Measurements from ENCODE around the gene FAM234B. TPM values are rescaled to one million over a fixed set of nuclear protein-coding genes. Genes with fewer than 3 reads are reported as not detected.

FAM234B gene
- 10 to 100 TPM in 2 of 3 donors, 1 to 10 TPM in 1; 4.6 to 21.4 (median 16.4) TPM for total RNA-seq

- TF ChIP-seq CTCF (IDR thresholded peaks at IDR 0.05), result no peak
- TF ChIP-seq POLR2AphosphoS5 (IDR thresholded peaks at IDR 0.05), result peak in 1 of 3 donors; percentile 41
- TF ChIP-seq POLR2A (IDR thresholded peaks at IDR 0.05), result peak; percentile 22
Measured at GRCh38 chr12:13044002-13044905, at the start of gene FAM234B. FAM234B (plus strand) TSS chr12:13044381; CDS start chr12:13044404, 23 bp downstream.

GRCh38 chr12:12995088-12995487, 49.1 kb upstream of the FAM234B start:
- H3K4me1 ChIP-seq, result peaks cover 0 to 5% of the 10 kb centered on the region in 2 donors
- H3K27me3 ChIP-seq, result no peaks in the 10 kb centered on the region
- intact Hi-C loops (cut with DNase I; ENCODE audit: low total_unique reads), result no loop called here
- no peak for DNase-seq (ENCODE audit: low spot score in 2 of 2)
- no peaks in the 10 kb centered on the region for H3K36me3 ChIP-seq
- no peak for TF ChIP-seq POLR2A (IDR thresholded peaks at IDR 0.05)
- no peak for TF ChIP-seq POLR2AphosphoS5 (IDR thresholded peaks at IDR 0.05)
- no peak for TF ChIP-seq CTCF (IDR thresholded peaks at IDR 0.05)
- H3K9me3 ChIP-seq, result no peaks in the 10 kb centered on the region
- no peak overlapping the region for H3K4me3 ChIP-seq
- H3K27ac ChIP-seq, result no peak overlapping the region

More at GRCh38 chr12:13044002-13044905, at the start of gene FAM234B:
- H3K9me3 ChIP-seq, result no peaks in the 10 kb centered on the region
- intact Hi-C loops (cut with DNase I; ENCODE audit: low total_unique reads), result no loop called here
- H3K27me3 ChIP-seq, result no peaks in the 10 kb centered on the region
- H3K4me3 ChIP-seq, result peak within 1 kb of the TSS; percentile 91 to 100 (median 96)
- H3K27ac ChIP-seq, result peak within 1 kb of the TSS; percentile 63 to 75
- no peaks in the 10 kb centered on the region for H3K4me1 ChIP-seq
- H3K36me3 ChIP-seq, result no peaks in the 10 kb centered on the region
- DNase-seq (ENCODE audit: low spot score in 2 of 2), result peak; percentile 27 to 74

GRCh38 chr12:12996209-12996608, 48.0 kb upstream of the FAM234B start:
- H3K4me1 ChIP-seq, result peaks cover 0 to 5% of the 10 kb centered on the region in 2 donors
- no peak overlapping the region for H3K27ac ChIP-seq
- H3K9me3 ChIP-seq, result no peaks in the 10 kb centered on the region
- intact Hi-C loops (cut with DNase I; ENCODE audit: low total_unique reads), result no loop called here
- H3K36me3 ChIP-seq, result no peaks in the 10 kb centered on the region
- no peak overlapping the region for H3K4me3 ChIP-seq
- H3K27me3 ChIP-seq, result no peaks in the 10 kb centered on the region
- no peak for DNase-seq (ENCODE audit: low spot score in 2 of 2)
- TF ChIP-seq CTCF (IDR thresholded peaks at IDR 0.05), result no peak
- no peak for TF ChIP-seq POLR2A (IDR thresholded peaks at IDR 0.05)
- no peak for TF ChIP-seq POLR2AphosphoS5 (IDR thresholded peaks at IDR 0.05)

- Histone ChIP-seq H3K27me3 (no peaks in the 10 kb centered on the region), H3K4me1 (peaks cover 0 to 5% of the 10 kb centered on the region in 2 donors), H3K27ac (no peak overlapping the region), H3K9me3 (no peaks in the 10 kb centered on the region), H3K36me3 (no peaks in the 10 kb centered on the region), H3K4me3 (peak overlapping the region in 1 of 3 donors; percentile 6)
- TF ChIP-seq POLR2A (IDR thresholded peaks at IDR 0.05), result no peak
- no peak for TF ChIP-seq CTCF (IDR thresholded peaks at IDR 0.05)
- TF ChIP-seq POLR2AphosphoS5 (IDR thresholded peaks at IDR 0.05), result no peak
- DNase-seq (ENCODE audit: low spot score in 2 of 2), result no peak
- intact Hi-C loops (cut with DNase I; ENCODE audit: low total_unique reads), result no loop called here
Measured at GRCh38 chr12:12997156-12997555, 47.0 kb upstream of the FAM234B start.

GRCh38 chr12:12997734-12998133, 46.4 kb upstream of the FAM234B start:
- DNase-seq (ENCODE audit: low spot score in 2 of 2), result no peak
- Histone ChIP-seq H3K4me3 (peak overlapping the region in 1 of 3 donors; percentile 6), H3K36me3 (no peaks in the 10 kb centered on the region), H3K4me1 (peaks cover 0 to 5% of the 10 kb centered on the region in 2 donors), H3K27me3 (no peaks in the 10 kb centered on the region), H3K9me3 (no peaks in the 10 kb centered on the region), H3K27ac (no peak overlapping the region)
- intact Hi-C loops (cut with DNase I; ENCODE audit: low total_unique reads), result no loop called here
- no peak for TF ChIP-seq POLR2A (IDR thresholded peaks at IDR 0.05)
- TF ChIP-seq CTCF (IDR thresholded peaks at IDR 0.05), result no peak
- no peak for TF ChIP-seq POLR2AphosphoS5 (IDR thresholded peaks at IDR 0.05)
